Right ventricle myocardium superior (tissue), 1 donor: ENCODE data around the gene YIPF4. TPM values are rescaled to one million over a fixed set of nuclear protein-coding genes. Genes with fewer than 3 reads are reported as not detected.
"Not testable (repeated sequence)": the region's sequence is repeated elsewhere in the genome, so short reads cannot be mapped to it uniquely, and the experiment has no call there.

Experiments used
- ATAC-seq: fragments of 200-7000 bp; cut with Tn5 transposase; one replicate; pipeline ENCODE4 v1.9.1; 2020; ENCODE audit warnings: mild to moderate bottlenecking; ENCODE audit not compliant: poor library complexity
- DNase-seq: peaks from one replicate; pipeline ENCODE4 v3.0.0-alpha.2; 2020
- intact Hi-C: fragments of 100-400 bp; cut with DNase I; formaldehyde crosslinking; loops from one replicate; pipeline ENCODE4 v1.11.2; 2022
- total RNA-seq: library from RNA; stranded (reverse); fragmentation: NEBNext Ultra II Directional; extraction: Animal tissue kit (Norgen Biotek cat#: 25700); gene quantifications from one replicate; pipeline ENCODE4 v1.2.1, GENCODE V29; 2021
- donor health status: DM: no; HTN: yes; CAD: no; lungs with severe emphysema.

The YIPF4 gene
- total RNA-seq, 1 donor from 2014 or later = 67.5 TPM

- DNase-seq, ATAC-seq, intact Hi-C loops: not testable (repeated sequence)
Measured at GRCh38 chr2:32275790-32276189, 1.9 kb upstream of the YIPF4 start.

GRCh38 chr2:32277363-32277673, 386 bp upstream of the YIPF4 start:
- ATAC-seq (no peak), DNase-seq (no peak)
- intact Hi-C loops = no loop called here

DNA sequence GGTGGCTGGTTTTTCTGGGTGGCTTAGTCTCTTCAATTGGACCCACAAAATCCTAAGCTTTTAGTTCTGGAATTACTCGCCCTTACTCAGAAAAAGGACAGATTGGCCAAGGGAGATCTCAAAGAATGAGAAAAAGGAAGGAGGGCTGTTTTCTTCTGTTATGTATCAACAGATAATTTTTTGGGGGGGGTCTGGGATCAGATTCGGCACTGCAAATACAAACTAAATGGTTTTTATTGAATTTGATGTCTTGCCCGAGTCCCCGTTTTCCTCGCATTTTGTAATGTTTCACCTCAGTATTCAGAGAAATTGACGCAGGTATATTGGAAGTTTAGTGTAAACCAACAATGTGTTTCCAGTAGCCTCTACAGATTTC, 762 bp downstream of the YIPF4 start:
- intact Hi-C loops = no loop called here
- no peak for ATAC-seq
- no peak for DNase-seq

- no peak for DNase-seq
- peak; percentile 24 for ATAC-seq
- intact Hi-C loops = no loop called here
Measured at GRCh38 chr2:32284321-32284720, 6.6 kb downstream of the YIPF4 start.

DNA sequence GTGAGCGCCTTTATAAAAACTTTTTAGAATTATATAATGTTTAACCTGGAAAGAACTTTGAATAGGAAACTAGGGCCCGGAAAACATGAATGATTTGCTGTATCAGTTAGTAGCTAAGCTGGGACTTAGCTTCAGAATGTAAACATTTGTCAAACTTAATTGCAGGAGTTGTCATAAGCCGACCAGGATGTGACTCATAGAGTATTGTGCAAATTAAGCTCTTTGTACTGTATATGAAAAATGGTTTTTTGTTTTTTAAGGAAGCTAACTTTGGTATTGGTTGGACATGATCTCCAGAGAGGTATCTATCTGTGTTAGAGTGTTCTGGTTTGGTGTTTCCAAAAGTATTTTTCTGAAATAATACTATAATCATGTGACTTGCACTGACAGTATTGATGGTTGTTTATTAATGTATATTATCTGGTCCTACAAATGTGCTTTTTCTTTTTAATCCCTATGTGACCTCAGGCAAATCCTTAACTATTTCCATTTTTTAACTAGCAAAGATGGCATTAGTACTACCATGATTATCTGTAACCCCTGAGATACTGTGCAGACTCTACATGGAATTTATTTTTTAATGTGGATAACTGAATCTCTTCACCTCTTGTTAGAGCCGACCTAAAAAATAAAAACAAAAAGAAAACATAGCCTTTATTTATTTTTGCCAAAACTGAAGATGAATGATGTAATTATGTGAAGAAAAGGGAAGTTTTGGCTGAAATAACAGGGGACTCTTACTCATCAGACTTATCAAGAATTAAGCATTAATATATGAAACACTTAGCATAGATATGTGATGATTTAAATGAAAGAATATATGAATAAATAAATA, 11.7 kb downstream of the YIPF4 start:
- ATAC-seq (peak; percentile 41), DNase-seq (no peak)
- intact Hi-C loops = no loop called here

DNA sequence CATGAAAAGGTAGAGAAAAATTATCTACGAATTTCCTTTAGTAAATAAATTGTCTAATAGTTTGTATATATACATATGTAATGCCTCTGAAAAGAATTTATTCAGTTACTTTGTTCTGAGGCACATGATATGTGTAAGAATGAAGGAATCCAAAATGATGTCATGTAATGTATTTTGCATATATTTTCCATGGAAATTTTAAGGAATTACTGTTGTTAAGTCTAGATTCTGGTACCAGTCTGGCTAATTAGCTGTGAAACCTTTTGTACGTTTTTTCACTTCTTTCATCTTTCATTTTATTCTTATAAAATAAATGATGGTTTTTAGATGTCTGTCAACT, 12.3 kb downstream of the YIPF4 start:
- ATAC-seq (no peak), DNase-seq (no peak)
- intact Hi-C loops = no loop called here

GRCh38 chr2:32291746-32292145, 14.0 kb downstream of the YIPF4 start:
- DNase-seq = no peak
- intact Hi-C loops = no loop called here
- ATAC-seq = no peak

- ATAC-seq, DNase-seq, intact Hi-C loops: not testable (repeated sequence)
Measured at GRCh38 chr2:32293493-32293892, 15.8 kb downstream of the YIPF4 start.

DNA sequence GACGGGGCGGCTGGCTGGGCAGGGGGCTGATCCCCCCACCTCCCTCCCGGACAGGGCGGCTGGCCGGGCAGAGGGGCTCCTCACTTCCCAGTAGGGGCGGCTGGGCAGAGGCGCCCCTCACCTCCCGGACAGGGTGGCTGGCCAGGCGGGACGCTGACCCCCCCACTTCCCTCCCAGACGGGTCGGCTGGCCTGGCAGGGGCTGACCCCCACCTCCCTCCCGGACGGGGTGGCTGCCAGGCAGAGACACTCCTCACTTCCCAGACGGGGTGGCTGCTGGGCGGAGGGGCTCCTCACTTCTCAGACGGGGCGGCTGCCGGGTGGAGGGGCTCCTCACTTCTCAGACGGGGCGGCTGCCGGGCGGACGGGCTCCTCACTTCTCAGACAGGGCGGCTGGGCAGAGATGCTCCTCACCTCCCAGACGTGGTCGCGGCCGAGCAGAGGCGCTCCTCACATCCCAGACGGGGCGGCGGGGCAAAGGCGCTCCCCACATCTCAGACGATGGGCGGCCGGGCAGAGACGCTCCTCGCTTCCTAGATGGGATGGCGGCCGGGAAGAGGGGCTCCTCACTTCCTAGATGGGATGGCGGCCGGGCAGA, 16.4 kb downstream of the YIPF4 start:
- DNase-seq, intact Hi-C loops: not testable (repeated sequence)

GRCh38 chr2:32310577-32310976, 32.9 kb downstream of the YIPF4 start:
- ATAC-seq = no peak
- intact Hi-C loops = no loop called here
- DNase-seq = no peak

More for the DNA sequence above, 16.4 kb downstream of the YIPF4 start:
- ATAC-seq = not testable (repeated sequence)

GRCh38 chr2:32314886-32315285, 37.2 kb downstream of the YIPF4 start:
- intact Hi-C loops = no loop called here
- no peak for ATAC-seq

DNA sequence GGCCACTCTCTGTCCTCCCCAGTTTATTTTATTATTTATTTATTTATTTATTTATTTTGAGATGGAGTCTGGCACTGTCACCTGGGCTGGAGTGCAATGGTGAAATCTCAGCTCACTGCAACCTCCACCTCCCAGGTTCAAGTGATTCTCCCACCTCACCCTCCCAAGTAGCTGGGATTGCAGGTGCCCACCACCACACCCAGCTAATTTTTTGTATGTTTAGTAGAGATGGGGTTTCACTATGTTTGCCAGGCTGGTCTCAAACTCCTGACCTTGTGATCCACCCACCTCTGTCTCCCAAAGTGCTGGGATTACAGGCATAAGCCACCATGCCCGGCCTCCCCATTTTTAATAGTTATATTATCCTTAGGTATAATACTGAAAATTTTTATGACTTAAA, 51.0 kb downstream of the YIPF4 start:
- ATAC-seq, intact Hi-C loops, DNase-seq: not testable (repeated sequence)

More at GRCh38 chr2:32314886-32315285, 37.2 kb downstream of the YIPF4 start:
- no peak for DNase-seq

DNA sequence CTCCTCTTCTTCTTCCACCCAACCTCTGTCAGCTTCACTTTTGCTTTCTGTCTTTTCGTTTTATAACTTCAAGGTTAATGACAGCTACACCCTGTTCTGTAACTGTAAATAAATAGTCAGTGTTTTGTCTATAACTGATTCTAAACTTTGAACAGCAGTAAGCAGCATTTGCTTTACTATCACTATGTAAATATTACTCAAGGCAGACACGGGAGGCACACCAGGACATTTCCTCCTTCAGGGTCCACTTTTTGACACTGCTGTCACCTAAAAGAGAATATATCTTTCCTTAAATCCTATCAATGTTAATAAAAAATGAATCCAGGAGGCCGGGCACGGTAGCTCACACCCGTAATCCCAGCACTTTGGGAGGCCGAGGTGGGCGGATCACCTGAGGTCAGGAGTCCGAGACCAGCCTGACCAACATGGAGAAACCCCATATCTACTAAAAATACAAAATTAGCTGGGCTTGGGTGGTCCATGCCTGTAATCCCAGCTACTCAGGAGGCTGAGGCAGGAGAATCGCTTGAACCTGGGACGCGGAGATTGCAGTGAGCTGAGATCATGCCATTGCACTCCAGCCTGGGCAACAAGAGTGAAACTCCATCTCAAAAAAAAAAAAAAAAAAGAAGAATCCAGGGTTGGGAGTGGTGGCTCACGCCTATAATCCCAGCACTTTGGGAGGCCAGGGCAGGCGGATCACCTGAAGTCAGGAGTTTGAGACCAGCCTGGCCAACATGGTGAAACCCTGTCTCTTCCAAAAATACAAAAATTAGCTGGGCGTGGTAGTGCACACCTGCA, 51.7 kb downstream of the YIPF4 start:
- intact Hi-C loops, ATAC-seq, DNase-seq: not testable (repeated sequence)

DNA sequence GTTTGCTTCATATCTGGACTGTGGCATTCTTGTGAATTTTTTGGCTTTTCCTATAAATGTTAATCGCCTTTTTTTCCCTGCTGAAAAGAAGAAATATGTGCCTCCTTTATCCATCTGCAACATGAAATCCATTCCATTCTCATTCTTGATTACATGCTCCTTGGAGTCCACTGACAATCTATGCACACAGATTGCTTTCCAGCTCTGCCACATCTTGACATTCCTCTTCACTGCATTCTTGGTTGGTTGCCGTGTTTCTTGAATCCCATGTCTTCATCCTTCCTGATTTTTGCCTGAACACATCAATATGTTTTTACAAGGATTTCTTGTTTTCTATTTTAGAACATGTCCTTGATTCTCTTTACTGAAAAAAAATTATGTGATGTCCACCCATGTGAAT, 52.4 kb downstream of the YIPF4 start:
- intact Hi-C loops = no loop called here
- no peak for DNase-seq
- no peak for ATAC-seq

- ATAC-seq = no peak
- no peak for DNase-seq
- intact Hi-C loops = no loop called here
Measured at GRCh38 chr2:32342801-32343200, 65.1 kb downstream of the YIPF4 start.

GRCh38 chr2:32350797-32351196, 73.1 kb downstream of the YIPF4 start:
- intact Hi-C loops, DNase-seq, ATAC-seq: not testable (repeated sequence)

DNA sequence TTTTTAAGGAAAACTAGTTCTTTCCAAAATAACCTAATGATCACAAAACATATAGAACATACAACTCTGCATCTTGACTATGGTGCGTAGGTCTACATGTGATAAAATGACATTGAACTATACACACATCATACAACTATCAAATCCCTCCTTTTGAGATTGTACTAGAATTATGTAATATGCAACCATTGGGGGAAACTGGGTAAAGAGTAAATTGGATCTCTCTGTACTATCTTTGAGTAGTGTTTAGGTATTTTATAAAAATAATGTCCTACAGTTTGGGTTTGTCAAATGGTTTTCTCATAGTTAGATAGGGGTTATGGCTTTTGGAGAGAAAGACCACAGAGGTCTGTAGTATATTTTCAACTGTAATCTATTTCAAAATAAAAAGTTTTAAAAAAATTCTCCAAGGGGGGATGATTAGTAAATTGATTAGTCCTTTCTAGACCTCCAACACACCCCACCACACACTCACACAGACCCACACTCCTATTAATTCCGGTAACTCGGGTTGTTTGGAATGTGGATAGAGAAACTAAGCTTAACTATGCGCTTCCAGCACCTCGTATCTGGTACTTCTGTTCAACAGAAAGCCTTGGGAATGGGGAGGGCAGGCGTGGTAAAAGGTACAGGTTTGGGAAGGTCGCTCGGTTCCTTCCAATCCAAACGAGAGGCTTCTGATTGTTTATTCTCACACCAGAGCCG, 78.4 kb downstream of the YIPF4 start:
- DNase-seq (no peak), ATAC-seq (no peak)
- intact Hi-C loops = no loop called here

DNA sequence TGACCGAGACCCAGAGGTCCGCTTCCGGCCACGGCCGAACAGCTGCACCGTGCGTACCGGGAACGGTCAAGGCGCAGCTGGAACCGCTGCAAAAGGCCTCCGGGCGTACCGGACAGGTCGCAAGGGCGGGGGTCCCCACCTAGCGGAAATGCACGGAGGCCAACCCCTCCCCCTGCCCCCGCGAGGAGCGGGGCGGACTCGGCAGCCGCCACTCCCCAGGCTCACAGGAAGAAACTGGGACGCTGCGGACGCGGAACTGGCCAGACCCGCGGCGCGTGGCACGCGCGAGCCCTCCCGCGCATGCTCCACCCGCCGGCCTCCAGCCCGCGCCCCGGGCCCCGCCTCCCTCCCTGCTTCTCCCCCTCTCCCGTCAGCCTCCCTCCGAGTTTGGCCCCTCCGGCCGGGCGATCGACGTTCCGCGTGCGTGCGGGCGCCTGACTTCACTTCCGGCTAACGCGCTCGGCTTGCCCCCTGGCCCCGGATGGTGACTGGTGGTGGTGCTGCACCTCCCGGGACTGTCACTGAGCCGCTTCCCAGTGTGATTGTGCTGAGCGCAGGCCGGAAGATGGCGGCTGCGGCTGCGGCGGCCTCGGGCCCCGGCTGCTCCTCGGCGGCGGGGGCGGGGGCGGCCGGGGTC, 79.1 kb downstream of the YIPF4 start, which contains the start of gene BIRC6:
Gene BIRC6, plus strand, starts transcription at position 343 of the 637 bp plus-strand sequence. Its CDS starts 139 bp downstream, at position 482.
- ATAC-seq = peak; percentile 98
- DNase-seq = peak; percentile 99
- intact Hi-C loops = no loop called here
